HG03139 (cell line): ENCODE data around the gene ZDHHC11B.
"Not testable (repeated sequence)": the region's sequence is repeated elsewhere in the genome, so short reads cannot be mapped to it uniquely, and the experiment has no call there.

Experiments used
- ATAC-seq: cut with Tn5 transposase; IDR thresholded peaks from one replicate; pipeline ENCODE4 v1.9.1; 2021; ENCODE audit not compliant: unreplicated experiment

The ZDHHC11B gene

GRCh38 chr5:787224-787856 lies 2.8 kb upstream of the ZDHHC11B start:
- not testable (repeated sequence) for ATAC-seq

- not testable (repeated sequence) for ATAC-seq
These were observed 714 bp upstream of the ZDHHC11B start for GRCh38 chr5:785181-785705.

DNA sequence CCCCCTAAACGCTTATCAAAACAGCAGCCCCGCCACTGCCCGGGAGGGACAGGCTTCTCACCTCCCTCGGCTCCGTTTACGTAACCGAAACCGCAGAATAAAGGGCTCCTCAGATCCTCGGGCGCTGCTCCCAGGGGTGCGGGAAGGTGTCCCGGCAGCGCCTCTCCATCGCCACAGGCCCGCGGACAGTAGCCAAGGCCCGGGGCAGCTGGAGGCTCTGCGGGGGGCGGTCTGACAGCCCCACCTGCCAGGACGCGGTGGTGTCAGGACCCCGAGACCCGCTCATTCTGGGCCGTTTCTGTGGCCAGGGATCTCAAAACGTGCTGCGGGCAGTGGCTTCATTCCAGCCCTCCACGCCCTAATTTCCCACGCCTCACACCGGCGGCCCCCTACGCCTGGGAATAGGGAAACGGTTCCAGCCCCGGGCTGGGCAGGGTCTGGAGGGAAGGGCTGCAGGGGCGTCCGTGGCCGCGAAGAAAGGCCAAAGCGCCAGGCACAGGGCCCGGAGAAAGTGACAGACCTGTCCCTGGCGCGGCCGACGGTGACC lies 575 bp downstream of the ZDHHC11B start:
- ATAC-seq: not testable (repeated sequence)

DNA sequence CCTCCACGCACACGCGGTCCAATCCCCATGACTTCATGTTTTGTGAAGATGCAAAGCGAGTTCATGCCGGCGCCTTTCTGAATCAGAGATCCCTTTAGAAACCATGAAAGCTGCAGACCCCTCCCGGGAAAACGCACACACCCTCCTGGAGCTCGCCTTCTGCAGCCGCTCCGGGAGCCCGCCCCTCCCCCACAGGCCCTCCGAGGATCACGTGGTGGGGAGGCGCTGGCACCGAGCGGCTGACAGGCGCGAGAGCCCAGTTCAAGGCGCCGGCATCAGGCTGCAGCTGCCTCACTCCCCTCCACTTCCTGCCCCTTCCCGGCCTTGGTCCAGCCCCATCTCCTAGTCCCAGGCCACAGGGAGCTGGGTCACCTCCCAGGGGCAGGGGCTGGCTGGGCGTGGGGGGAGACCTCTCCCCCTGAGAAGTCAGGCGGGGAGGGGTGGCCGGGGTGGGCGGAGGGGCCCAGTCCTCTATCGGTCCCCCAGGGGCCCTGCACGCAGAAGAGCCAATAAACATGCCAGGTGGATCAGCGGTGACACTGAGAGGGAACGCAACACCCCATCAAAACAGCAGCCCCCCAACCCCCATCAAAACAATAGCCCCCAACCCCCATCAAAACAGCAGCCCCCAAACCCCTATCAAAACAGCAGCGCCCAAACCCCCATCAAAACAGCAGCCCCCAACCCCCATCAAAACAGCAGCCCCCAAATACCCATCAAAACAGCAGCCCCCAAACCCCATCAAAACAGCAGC lies 1.3 kb downstream of the ZDHHC11B start:
- not testable (repeated sequence) for ATAC-seq

GRCh38 chr5:782356-782755 lies 2.2 kb downstream of the ZDHHC11B start:
- not testable (repeated sequence) for ATAC-seq

DNA sequence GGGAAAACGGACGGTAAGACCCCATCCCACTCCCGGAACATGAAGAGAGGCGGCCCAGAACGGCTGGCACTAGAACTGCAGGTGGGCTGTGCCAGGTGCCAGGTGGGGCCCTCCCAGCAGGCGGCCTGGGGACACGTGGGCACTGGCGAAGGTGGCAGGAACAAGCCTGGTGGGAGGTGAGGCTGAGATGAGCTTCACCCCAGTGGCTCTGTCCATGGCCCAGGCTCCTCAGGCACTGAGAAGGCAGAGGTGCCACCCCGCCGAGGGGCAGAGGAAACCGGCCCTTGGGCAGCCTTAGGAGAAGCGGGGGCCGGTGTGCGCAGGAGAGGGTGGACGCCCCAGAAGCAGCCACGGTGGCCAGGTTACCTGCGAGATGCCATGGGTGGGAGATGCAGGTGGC lies 4.0 kb downstream of the ZDHHC11B start:
- not testable (repeated sequence) for ATAC-seq

DNA sequence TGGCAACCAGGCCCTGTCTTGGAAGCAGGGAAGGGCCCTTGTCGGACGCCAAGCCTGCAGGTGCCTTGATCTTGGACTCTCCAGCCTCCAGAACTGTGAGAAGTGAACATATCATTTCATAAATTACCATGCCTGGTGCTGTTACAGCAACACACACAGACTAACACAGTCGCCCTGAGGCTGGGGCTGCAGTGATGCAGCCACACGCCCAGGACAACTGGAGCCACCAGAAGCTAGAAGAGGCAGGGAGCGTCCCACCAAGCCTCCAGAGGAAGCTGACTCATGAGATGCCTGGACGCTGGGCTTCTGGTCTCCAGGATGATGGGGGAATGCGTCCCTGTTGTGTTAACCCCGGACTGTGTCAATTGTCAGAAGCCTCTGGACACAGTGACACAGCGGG lies 5.6 kb downstream of the ZDHHC11B start:
- ATAC-seq: not testable (repeated sequence)

DNA sequence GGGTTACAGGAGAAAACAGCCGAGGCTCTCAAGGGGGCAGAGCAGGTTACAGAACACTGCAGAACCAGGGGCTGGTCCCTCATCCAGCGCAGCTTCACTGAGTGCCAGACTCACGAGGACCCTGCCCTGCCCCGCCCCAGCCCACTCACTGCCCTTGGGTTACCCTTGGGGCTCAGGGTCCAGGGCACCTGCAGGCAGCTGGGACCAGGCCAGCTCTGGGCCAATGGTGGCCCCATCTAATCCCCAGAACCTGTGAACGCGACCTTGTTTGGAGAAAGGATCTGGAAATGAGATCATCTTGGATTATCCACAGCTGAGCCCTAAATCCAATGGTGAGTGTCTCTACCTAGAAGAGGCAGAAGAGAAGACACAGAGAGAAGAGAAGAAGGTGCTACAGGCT lies 6.1 kb downstream of the ZDHHC11B start:
- not testable (repeated sequence) for ATAC-seq

DNA sequence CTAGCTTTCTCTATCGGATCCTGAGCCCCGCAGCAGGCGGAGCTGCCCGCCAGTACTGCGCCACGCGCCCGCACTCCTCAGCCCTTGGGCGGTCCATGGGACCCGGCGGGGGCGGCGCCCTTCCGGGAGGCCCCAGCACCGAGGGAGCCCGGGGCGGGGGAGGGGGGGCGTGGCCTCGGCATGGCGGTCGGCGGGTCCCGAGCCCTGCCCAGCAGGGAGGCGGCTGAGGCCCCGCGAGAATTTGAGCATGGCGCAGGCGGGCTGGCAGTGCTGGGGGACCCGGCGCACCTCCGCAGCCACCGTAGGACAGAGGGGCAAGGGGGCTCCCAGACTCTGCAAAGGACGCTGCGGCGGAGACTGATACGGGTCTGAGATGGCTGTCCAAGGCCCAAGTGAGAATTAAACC lies 6.8 kb downstream of the ZDHHC11B start:
- ATAC-seq: no peak

DNA sequence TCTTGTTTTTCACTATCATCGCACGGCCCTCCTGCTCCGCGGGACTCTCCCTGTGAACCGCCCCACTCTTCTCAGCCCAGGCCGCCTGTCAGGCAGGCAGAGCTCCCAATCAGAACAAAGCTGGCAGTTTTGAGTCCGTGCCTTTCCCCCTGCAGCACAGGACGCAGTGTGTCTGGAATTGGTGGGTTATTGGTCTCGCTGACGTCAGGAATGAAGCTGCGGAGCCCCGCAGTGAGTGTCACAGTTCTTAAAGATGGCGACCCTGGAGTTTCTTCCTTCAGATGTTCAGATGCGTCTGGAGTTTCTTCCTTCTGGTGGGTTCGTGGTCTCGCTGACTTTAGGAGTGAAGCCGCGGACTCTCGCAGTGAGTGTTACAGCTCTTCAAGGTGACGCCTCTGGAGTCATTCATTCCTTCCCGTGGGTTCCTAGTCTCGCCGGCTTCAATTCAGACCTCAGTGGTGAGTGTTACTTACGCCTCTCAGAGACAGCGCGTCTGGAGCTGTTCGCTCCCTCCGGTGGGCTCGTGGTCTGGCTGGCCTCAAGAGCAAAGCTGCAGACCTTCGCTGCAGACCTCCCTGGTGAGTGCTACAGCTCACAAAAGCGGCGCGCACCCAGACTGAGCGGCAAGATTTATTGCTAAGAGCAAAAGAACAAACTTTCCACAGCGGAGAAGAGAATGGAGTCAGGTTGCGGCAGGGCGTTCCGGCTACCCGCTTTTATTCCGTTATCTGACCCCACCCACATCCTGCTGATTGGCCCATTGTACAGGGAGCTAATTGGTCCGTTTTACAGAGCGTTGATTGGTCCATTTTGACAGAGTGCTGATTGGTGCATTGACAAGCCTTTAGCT lies 7.4 kb downstream of the ZDHHC11B start:
- no peak for ATAC-seq

DNA sequence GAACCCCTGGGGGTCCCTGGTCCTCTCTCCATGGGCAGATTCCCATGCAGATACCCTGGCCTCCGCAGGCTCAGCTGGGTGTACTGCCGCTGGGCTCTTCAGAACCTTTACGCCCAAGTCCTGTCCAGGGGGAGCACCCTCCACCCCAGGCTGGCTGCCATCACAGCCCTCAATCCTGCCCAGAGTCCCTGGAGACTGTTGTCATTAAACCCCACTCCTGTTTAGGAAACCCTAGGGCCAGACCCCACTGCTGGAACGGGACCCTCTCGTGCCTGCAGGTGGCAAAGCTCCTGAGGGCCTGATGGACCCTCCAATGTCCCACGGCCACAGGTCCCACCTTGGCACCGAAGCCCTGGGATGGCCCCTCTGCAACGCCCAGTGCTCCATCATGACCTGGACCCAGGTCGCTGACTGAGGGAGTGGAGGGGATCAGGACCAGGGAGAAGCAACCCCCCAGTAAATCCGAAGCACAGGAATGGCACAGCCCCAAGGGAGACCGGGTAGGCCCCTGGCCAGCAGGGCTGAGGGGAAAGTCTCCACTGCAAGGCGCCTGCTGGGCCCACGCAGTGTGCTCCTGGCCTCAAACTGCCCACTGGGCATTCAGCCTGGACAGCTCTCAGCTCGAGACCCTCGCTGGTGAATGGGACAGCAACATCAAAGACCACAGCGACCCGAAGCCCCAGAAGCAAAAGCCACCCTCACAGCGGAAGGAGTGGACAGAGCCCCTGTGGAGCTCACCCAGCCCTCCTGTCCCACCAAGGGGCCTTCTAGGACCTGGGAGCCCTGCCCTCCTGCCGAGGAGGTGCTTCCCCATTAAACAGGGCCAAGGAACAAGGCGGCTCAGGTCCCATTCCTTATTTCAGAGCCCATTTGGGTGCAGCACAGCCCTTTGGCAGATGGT lies 8.3 kb downstream of the ZDHHC11B start:
- ATAC-seq: no peak

DNA sequence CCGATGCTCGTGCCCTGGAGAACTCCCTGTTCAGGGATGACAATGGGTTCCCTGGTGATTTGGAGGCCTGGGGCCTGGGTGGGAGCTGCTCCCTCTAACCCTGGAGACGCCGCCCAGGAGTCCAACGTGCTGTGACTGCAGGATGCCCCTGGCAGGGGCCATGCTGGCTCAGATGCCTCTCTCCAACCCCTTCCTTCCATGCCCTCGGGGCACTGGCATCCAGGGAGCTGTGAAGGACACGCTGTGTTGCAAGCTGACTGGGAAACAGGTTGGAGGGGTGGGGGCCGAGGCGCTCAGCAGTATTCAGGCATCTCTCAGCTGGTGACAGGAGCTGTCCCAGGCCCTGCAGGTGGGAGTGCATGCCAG lies 9.0 kb downstream of the ZDHHC11B start:
- ATAC-seq: not testable (repeated sequence)

DNA sequence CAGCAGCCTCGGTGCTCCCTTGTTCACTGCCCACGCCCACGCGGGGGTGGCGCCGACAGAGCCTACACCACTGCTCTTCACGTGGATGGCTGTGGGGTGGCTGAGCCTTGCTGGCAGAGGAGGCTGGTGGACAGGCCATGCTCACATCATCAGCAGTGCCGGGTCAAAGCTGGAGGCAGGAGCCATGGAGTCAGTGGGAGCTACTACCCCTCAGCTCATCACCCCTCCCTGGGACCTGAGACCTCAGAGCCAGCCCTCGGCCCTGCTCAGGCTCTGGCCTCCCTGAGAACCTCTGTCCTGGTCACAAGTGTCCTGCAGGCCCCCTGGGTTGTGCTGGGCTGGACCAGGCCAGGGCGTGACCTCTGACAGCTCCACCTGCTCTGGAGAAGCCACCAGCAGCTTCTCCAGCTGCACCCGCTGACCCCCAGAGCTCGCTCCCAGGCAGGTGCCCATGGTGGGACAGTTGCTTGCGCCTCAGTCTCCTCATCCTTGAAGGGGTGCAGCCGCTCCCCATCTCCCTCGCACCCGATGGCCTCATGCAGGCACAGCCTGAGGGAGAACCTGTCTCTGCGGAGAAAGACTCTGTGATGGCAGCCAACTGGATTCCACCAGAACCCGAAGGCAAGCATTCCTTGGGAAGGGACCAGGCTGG lies 9.5 kb downstream of the ZDHHC11B start:
- not testable (repeated sequence) for ATAC-seq

- not testable (repeated sequence) for ATAC-seq
These were observed 10.2 kb downstream of the ZDHHC11B start for GRCh38 chr5:774304-774703.

DNA sequence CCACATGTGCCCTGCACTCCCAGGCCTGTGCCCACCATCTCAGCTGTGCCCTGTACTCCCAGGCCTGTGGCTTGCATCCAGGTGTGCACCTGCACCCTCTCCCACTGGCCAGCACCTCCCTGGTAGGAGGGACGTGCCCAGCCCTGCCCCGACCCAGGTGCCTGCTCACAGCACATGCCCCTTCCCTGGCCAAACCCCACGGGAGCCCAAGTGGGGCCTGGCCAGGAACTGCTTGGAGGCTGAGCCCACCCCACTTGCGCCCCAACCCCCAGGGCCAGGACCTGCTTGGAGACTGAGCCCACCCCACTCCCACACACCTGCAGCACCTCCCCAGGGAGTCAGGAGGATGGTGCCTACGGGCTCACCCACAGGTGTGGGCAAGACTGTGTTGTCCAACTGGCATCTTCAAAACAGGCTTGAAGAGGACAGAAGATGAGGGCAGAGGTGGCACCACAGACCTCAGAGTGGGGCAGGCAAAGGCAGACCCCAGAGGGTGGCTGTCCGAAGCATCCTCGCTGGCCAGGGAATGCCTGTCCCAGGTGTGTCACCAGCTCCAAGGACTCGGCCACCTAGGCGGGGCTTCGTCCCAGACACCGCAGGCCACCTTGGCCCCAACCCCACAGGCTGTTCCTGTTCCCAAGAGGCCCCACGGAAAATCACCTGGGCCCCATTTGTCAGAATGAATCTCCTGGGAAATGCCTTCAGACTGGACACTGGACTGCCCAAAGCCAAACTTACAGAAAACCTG lies 10.8 kb downstream of the ZDHHC11B start:
- ATAC-seq: no peak

DNA sequence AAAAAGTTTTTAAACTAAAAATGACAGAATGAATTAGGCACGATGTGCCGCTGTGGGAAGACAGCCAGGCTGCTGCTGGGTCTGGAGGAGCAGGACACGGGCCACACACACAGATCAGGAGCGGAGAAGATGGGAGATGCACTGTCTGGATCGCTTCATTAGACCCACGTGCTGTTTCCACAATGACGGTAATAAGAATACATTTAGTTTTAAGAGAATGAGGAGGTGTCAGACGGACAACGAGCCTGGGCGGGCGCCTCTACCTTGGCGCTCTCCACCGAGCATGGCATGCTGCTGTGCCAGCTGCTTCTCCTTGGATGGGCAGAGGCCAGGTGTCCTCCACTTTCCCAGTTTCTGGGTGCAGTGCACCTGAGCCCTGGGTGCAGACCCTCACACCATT lies 11.6 kb downstream of the ZDHHC11B start:
- not testable (repeated sequence) for ATAC-seq

DNA sequence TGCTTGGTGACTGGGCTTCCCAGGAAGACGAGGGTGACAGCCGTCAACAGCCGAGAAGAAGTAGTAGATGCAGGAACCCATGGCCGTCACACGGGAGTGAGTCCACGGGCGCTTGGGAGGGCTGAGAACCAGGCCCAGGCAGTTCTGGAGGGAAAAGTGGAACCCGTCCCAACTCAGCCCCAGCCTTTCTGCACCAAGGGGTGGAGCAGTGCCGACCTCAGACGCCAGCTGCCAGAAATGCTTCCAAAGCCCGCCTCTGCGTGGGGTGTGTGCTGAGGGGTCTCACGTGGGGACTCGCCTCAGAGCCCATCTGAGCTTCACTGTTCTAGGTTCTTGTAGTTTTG lies 12.0 kb downstream of the ZDHHC11B start:
- ATAC-seq: not testable (repeated sequence)

DNA sequence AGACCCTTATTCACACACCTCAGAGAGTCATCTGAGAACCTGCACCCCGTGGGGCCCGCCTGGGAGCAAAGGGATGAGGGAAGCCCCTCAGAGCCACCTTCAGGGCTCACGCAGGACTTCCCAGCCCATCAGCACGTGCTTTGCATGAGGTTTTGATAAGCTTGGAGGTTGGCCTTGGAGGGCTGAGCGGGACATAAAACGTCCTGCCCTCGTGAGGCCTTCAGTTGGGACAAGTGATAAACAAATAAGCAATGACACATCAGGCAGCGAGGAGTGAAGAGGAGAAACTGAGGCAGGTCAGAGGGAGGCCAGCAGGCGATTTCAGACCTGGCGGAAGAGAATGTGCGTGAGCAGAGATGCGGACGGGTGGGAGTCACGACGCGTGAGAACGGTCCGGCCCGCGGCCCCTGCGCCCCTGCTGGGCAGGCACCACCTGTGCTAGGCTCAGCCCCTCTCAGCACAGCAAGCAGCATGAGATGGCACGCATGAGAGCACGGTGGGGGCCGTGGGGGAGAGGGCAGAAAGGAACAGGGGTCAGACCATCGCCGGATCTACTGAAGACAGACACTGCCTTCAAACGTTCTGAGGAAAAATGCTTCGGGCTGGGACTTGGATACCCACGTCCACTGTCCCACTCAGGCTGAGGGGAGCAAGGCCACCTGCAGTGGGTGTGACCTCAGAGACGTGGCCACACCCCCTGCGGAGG lies 12.5 kb downstream of the ZDHHC11B start:
- not testable (repeated sequence) for ATAC-seq
